ENCODE results near the gene PRR20G. TPM values are rescaled to one million over a fixed set of nuclear protein-coding genes. Genes with fewer than 3 reads are reported as not detected.

Gene PRR20G
- total and polyA plus RNA-seq, 2 of the 8 experiments (the other 6 are each of a cell fraction or from before 2014, with no cell fraction given): 0.24 TPM; not detected in 1

GRCh38 chr3:127337001-127337400 lies 49.2 kb upstream of the PRR20G start:
- no peak overlapping the region for H3K14ac ChIP-seq (ENCODE audit: insufficient read length)
- no peak overlapping the region for H2BK120ac ChIP-seq (replicated peaks; ENCODE audit: low read depth, low read length)
- no peak for DNase-seq (ENCODE audit: low read depth in 1 of 2, low spot score in 2 of 2)
- H4K8ac ChIP-seq (ENCODE audit: extremely low read depth, insufficient read depth, low read length): peak overlapping the region; percentile 35; the same call in 1 of the 2 replicates
- H3K79me1 ChIP-seq (ENCODE audit: low read depth, low read length): no peaks in the 10 kb centered on the region
- H2BK12ac ChIP-seq (ENCODE audit: low read depth, low read length): no peak overlapping the region
- ChIA-PET CTCF (ENCODE audit: partially characterized antibody) (no interaction called here), POLR2A (ENCODE audit: partially characterized antibody) (no interaction called here)
- no peak overlapping the region for H2AFZ ChIP-seq (ENCODE audit: low read length)
- no peak for FAIRE-seq
- H3K18ac ChIP-seq (ENCODE audit: extremely low read depth, low read length): no peak overlapping the region
- H3K27ac ChIP-seq (ENCODE audit: low read depth, low read length): no peak overlapping the region
- H2BK5ac ChIP-seq (ENCODE audit: low read depth, low read length): no peak overlapping the region
- H3K36me3 ChIP-seq (ENCODE audit: control insufficient read depth in 2 of 4, insufficient read depth in 4 of 4, low read length in 3 of 4): no peaks in the 10 kb centered on the region
- H3K4me1 ChIP-seq (replicated peaks in 1 of 4; ENCODE audit: control insufficient read depth in 3 of 4, insufficient read depth in 4 of 4, low read length in 3 of 4): no peaks in the 10 kb centered on the region
- H4K91ac ChIP-seq (replicated peaks; ENCODE audit: insufficient read length, low read length): no peak overlapping the region
- H3K4ac ChIP-seq (replicated peaks; ENCODE audit: insufficient read length, low read depth, low read length): no peak overlapping the region
- no peak for TF ChIP-seq USF2 (IDR thresholded peaks at IDR 0.05; ENCODE audit: low read length)
- TF ChIP-seq CBX8 (IDR thresholded peaks at IDR 0.05; ENCODE audit: borderline replicate concordance, low read depth, low read length): no peak
- TF ChIP-seq GABPA (IDR thresholded peaks at IDR 0.05; ENCODE audit: borderline replicate concordance, insufficient read depth, low read length): no peak
- TF ChIP-seq POLR2A (IDR thresholded peaks at IDR 0.05; ENCODE audit: control extremely low read depth in 1 of 2, low read depth in 2 of 2, low read length in 2 of 2): no peak
- peaks cover 6% of the 10 kb centered on the region for H3K23me2 ChIP-seq (ENCODE audit: low read depth, low read length)
- no peaks in the 10 kb centered on the region for H3K27me3 ChIP-seq (replicated peaks in 1 of 4; ENCODE audit: control insufficient read depth in 3 of 4, extremely low read depth in 1 of 4, insufficient read depth in 3 of 4, low read length in 3 of 4)
- H3K4me2 ChIP-seq (ENCODE audit: insufficient read depth in 1 of 2, low read depth in 2 of 2, low read length in 2 of 2): no peak overlapping the region; a peak in 1 of 4 replicates
- H3K56ac ChIP-seq (replicated peaks; ENCODE audit: insufficient read length, low read depth, low read length): no peak overlapping the region
- H4K5ac ChIP-seq (ENCODE audit: insufficient read length, low read depth, low read length): no peak overlapping the region
- H3K79me2 ChIP-seq (ENCODE audit: control insufficient read depth in 1 of 2, insufficient read depth in 2 of 2, low read length in 2 of 2): peaks cover 0 to 4% of the 10 kb centered on the region in 2 experiments; a peak in 1 of 4 replicates
- H3K23ac ChIP-seq (ENCODE audit: insufficient read length): no peak overlapping the region
- no peak overlapping the region for H2AK5ac ChIP-seq (ENCODE audit: low read depth, low read length)
- H3K9ac ChIP-seq (replicated peaks in 1 of 4; ENCODE audit: extremely low read depth in 1 of 4, low read depth in 3 of 4, low read length in 3 of 4): no peak overlapping the region
- H2BK20ac ChIP-seq (ENCODE audit: low read length): no peak overlapping the region
- H3K4me3 ChIP-seq (ENCODE audit: extremely low read depth in 1 of 4, insufficient read depth in 2 of 4, low read depth in 3 of 4, low read length in 4 of 4): no peak overlapping the region
- no peak overlapping the region for H2BK15ac ChIP-seq (ENCODE audit: low read length)
- H3K9me3 ChIP-seq (ENCODE audit: insufficient read depth in 2 of 2, low read depth in 1 of 2, low read length in 1 of 2): no peaks in the 10 kb centered on the region; a peak in 1 of 4 replicates
- WGBS, 2 experiments (ENCODE audit: extremely low coverage in 1 of 2, insufficient coverage in 1 of 2, insufficient read length in 1 of 2, insufficient replicate concordance in 2 of 2, low coverage in 1 of 2, low lambda C conversion rate in 2 of 2, missing lambda C conversion rate in 1 of 2): 92% methylated on average over 7 of the region's 7 CpGs; no CpG with 5 or more reads in 1 of the 2 experiments
- H4K20me1 ChIP-seq (replicated peaks in 1 of 2; ENCODE audit: control insufficient read depth in 1 of 2, insufficient read depth in 2 of 2, low read length in 2 of 2): peaks cover 0 to 4% of the 10 kb centered on the region in 2 experiments
